Ovary (tissue), 3 donors: ENCODE data around the gene POU2AF3.

Experiments
- CTCF ChIP-seq, 3 donors: fragments of 450-650 bp in 2 of 3; fragments of 200-600 bp in 1 of 3; IDR thresholded peaks; one replicate each; pipeline versions ENCODE4 v1.5.1 to v1.8.0; 2016 to 2022; ENCODE audit warnings: antibody characterized with exemption in 3 of 3, mild to moderate bottlenecking in 1 of 3
- EP300 ChIP-seq: sonication (generic); formaldehyde crosslinking; IDR thresholded peaks from one replicate; pipeline ENCODE4 v1.6.1; 2017; ENCODE audit warnings: antibody characterized with exemption
- POLR2A ChIP-seq: fragments of 450-650 bp; IDR thresholded peaks from one replicate; pipeline ENCODE4 v1.6.1; 2017; ENCODE audit warnings: antibody characterized with exemption, mild to moderate bottlenecking, moderate library complexity
- donor health status: DM: no; HTN: no; CAD: no.

- TF ChIP-seq CTCF (IDR thresholded peaks at IDR 0.05): no peak
- TF ChIP-seq EP300: no peak
- TF ChIP-seq POLR2A: no peak
Observed at GRCh38 chr11:111331711-111332479, 33.5 kb downstream of the POU2AF3 start.
